Natural killer cell (primary cell): ENCODE data around the gene RIMS4. TPM values are rescaled to one million over a fixed set of nuclear protein-coding genes. Genes with fewer than 3 reads are reported as not detected.

Source experiments
- ATAC-seq, 3 donors: fragments of 150-1000 bp in 2 of 3; fragments of 200-7000 bp in 1 of 3; cut with Tn5 transposase; 1 replicate in 1 of 3; 2 replicates in 2 of 3; pipeline ENCODE4 v1.10.0; 2021; ENCODE audit warnings: mild to moderate bottlenecking in 2 of 3, moderate library complexity in 2 of 3
- DNase-seq, 2 donors: peaks; one replicate each; pipeline versions ENCODE4 v3.0.0 to v3.0.0-alpha.2; 2013 to 2021; ENCODE audit warnings: mixed read lengths in 1 of 2
- H3K27ac ChIP-seq: one replicate; pipeline ENCODE4 v1.5.1; 2013; ENCODE audit warnings: mild to moderate bottlenecking, low read length
- H3K27me3 ChIP-seq: one replicate; pipeline ENCODE4 v1.6.1; 2013; ENCODE audit warnings: low read length; ENCODE audit not compliant: control insufficient read depth, insufficient read depth
- H3K36me3 ChIP-seq: one replicate; pipeline ENCODE4 v1.6.1; 2013; ENCODE audit warnings: low read length; ENCODE audit not compliant: control insufficient read depth, insufficient read depth
- H3K4me1 ChIP-seq: one replicate; pipeline ENCODE4 v1.6.1; 2013; ENCODE audit warnings: low read length; ENCODE audit not compliant: control insufficient read depth, insufficient read depth
- H3K4me3 ChIP-seq: one replicate; pipeline ENCODE4 v1.5.1; 2013; ENCODE audit warnings: low read length
- H3K9me3 ChIP-seq: one replicate; pipeline ENCODE4 v1.6.1; 2013; ENCODE audit warnings: low read length; ENCODE audit not compliant: control insufficient read depth, insufficient read depth
- H3K27ac Mint-ChIP-seq, 2 donors: one replicate each; pipeline ENCODE4 v1.8.0; 2022; ENCODE audit warnings: mild to moderate bottlenecking in 2 of 2, mixed read lengths in 2 of 2, moderate library complexity in 1 of 2
- H3K27me3 Mint-ChIP-seq, 2 donors: one replicate each; pipeline ENCODE4 v1.8.0; 2022; ENCODE audit warnings: low read depth in 2 of 2, mixed read lengths in 2 of 2
- H3K36me3 Mint-ChIP-seq: one replicate; pipeline ENCODE4 v1.8.0; 2022; ENCODE audit warnings: mixed read lengths
- H3K4me1 Mint-ChIP-seq, 2 donors: one replicate each; pipeline ENCODE4 v1.8.0; 2022; ENCODE audit warnings: mixed read lengths in 2 of 2
- H3K4me3 Mint-ChIP-seq: one replicate; pipeline ENCODE4 v1.8.0; 2022; ENCODE audit warnings: mild to moderate bottlenecking, moderate library complexity, mixed read lengths
- H3K9me3 Mint-ChIP-seq, 2 donors: one replicate each; pipeline ENCODE4 v1.8.0; 2022; ENCODE audit warnings: mixed read lengths in 2 of 2
- CTCF ChIP-seq: fragments of 200-600 bp; IDR thresholded peaks from one replicate; pipeline ENCODE4 v1.8.0; 2022; ENCODE audit warnings: antibody characterized with exemption
- WGBS: methylation state at CpG from one replicate; pipeline ENCODE4 v1.1.7; 2013; ENCODE audit warnings: missing lambda C conversion rate; ENCODE audit not compliant: insufficient coverage; 5-methylcytosine and 5-hydroxymethylcytosine counted together
- intact Hi-C: fragments of 100-400 bp; cut with micrococcal nuclease; formaldehyde crosslinking; loops from one replicate; pipeline ENCODE4 v1.14.2; 2022
- total RNA-seq, 4 donors: library from RNA; stranded (reverse); fragments of 120-200 nt in 1 of 4; gene quantifications; one replicate each; pipeline versions ENCODE4 v1.2.3 to v1.2.4, GENCODE V29; 2013 to 2022

The RIMS4 gene
- total RNA-seq, 3 donors from 2014 or later (not counting 1 experiment from before 2014, with no cell fraction given): not detected

GRCh38 chr20:44771172-44771535 lies 39.2 kb downstream of the RIMS4 start:
- WGBS: 85% methylated on average over 8 of the region's 8 CpGs
- H3K9me3 Mint-ChIP-seq: no peaks in the 10 kb centered on the region
- no peaks in the 10 kb centered on the region for H3K36me3 Mint-ChIP-seq
- H3K27ac ChIP-seq: no peak overlapping the region
- H3K36me3 ChIP-seq: no peaks in the 10 kb centered on the region
- intact Hi-C loops: no loop called here
- H3K4me1 ChIP-seq: no peaks in the 10 kb centered on the region
- H3K4me1 Mint-ChIP-seq: no peaks in the 10 kb centered on the region
- H3K4me3 Mint-ChIP-seq: no peak overlapping the region
- DNase-seq: no peak
- no peak overlapping the region for H3K4me3 ChIP-seq
- ATAC-seq: no peak
- H3K9me3 ChIP-seq: no peaks in the 10 kb centered on the region
- peaks cover 14 to 15% of the 10 kb centered on the region in 2 donors for H3K27me3 Mint-ChIP-seq
- no peak for TF ChIP-seq CTCF
- H3K27me3 ChIP-seq: peaks cover 2% of the 10 kb centered on the region
- H3K27ac Mint-ChIP-seq: no peak overlapping the region

GRCh38 chr20:44770484-44771171 lies 39.7 kb downstream of the RIMS4 start:
- peaks cover 2% of the 10 kb centered on the region for H3K27me3 ChIP-seq
- no peaks in the 10 kb centered on the region for H3K9me3 Mint-ChIP-seq
- ATAC-seq (no peak), DNase-seq (no peak)
- H3K36me3 Mint-ChIP-seq: no peaks in the 10 kb centered on the region
- 69% methylated on average over 10 of the region's 11 CpGs for WGBS
- no peaks in the 10 kb centered on the region for H3K4me1 ChIP-seq
- no peak overlapping the region for H3K27ac ChIP-seq
- no peaks in the 10 kb centered on the region for H3K36me3 ChIP-seq
- no peak overlapping the region for H3K27ac Mint-ChIP-seq
- no peak overlapping the region for H3K4me3 Mint-ChIP-seq
- peaks cover 18% of the 10 kb centered on the region in 2 donors for H3K27me3 Mint-ChIP-seq
- no peak for TF ChIP-seq CTCF
- intact Hi-C loops: no loop called here
- no peaks in the 10 kb centered on the region for H3K9me3 ChIP-seq
- H3K4me1 Mint-ChIP-seq: no peaks in the 10 kb centered on the region
- H3K4me3 ChIP-seq: no peak overlapping the region

- no peak overlapping the region for H3K27ac ChIP-seq
- Mint-ChIP-seq H3K27ac (no peak overlapping the region), H3K9me3 (no peaks in the 10 kb centered on the region), H3K4me1 (no peaks in the 10 kb centered on the region), H3K36me3 (no peaks in the 10 kb centered on the region), H3K27me3 (peaks cover 20 to 24% of the 10 kb centered on the region in 2 donors), H3K4me3 (no peak overlapping the region)
- H3K27me3 ChIP-seq: peaks cover 2% of the 10 kb centered on the region
- H3K4me3 ChIP-seq: no peak overlapping the region
- H3K36me3 ChIP-seq: no peaks in the 10 kb centered on the region
- intact Hi-C loops: no loop called here
- 71% methylated on average over 3 of the region's 5 CpGs for WGBS
- H3K4me1 ChIP-seq: no peaks in the 10 kb centered on the region
- no peaks in the 10 kb centered on the region for H3K9me3 ChIP-seq
- TF ChIP-seq CTCF: no peak
- DNase-seq (no peak), ATAC-seq (no peak)
Measured at GRCh38 chr20:44769481-44769863, 40.9 kb downstream of the RIMS4 start.
